ENCODE results near the gene AADACL4.

- TF ChIP-seq CTCF (optimal IDR thresholded peaks at IDR 0.05 in 1 of 3, IDR thresholded peaks at IDR 0.05 in 1 of 3, conservative IDR thresholded peaks at IDR 0.05 in 1 of 3; ENCODE audit: extremely low read depth in 1 of 3, insufficient read depth in 2 of 3, low read length in 3 of 3) (no peak), EZH2 (IDR thresholded peaks at IDR 0.05; ENCODE audit: low read length) (no peak)
Measured at GRCh38 chr1:12711536-12711935, 67.7 kb downstream of the AADACL4 start.

All from keratinocyte (primary cell).